Kidney tubule cell (primary cell): ENCODE measurements around the gene ISOC2.
"Not testable (repeated sequence)": the region's sequence is repeated elsewhere in the genome, so short reads cannot be mapped to it uniquely, and the experiment has no call there.

Experiments used
- DNase-seq: peaks from one replicate; pipeline ENCODE4 v3.0.0-alpha.2; 2018; ENCODE audit warnings: low spot score

ISOC2 gene

GRCh38 chr19:55457683-55458457, 3.6 kb downstream of the ISOC2 start:
- DNase-seq, result no peak

- DNase-seq, result no peak
Observed at GRCh38 chr19:55456347-55456746, 5.1 kb downstream of the ISOC2 start.

- DNase-seq, result no peak
Observed at GRCh38 chr19:55455576-55456235, 5.7 kb downstream of the ISOC2 start.

GRCh38 chr19:55454787-55455243, 6.6 kb downstream of the ISOC2 start:
- peak; percentile 52 for DNase-seq

- DNase-seq, result no peak
Observed at GRCh38 chr19:55453511-55454260, 7.8 kb downstream of the ISOC2 start.

- DNase-seq, result peak; percentile 39
Observed at GRCh38 chr19:55452749-55453346, 8.6 kb downstream of the ISOC2 start.

GRCh38 chr19:55451965-55452748, 9.3 kb downstream of the ISOC2 start:
- no peak for DNase-seq

GRCh38 chr19:55451163-55451964, 10.1 kb downstream of the ISOC2 start:
- DNase-seq, result no peak

GRCh38 chr19:55449469-55449868, 12.0 kb downstream of the ISOC2 start:
- DNase-seq, result no peak

- not testable (repeated sequence) for DNase-seq
Observed at GRCh38 chr19:55448175-55448490, 13.3 kb downstream of the ISOC2 start.

GRCh38 chr19:55447421-55448174, 13.8 kb downstream of the ISOC2 start:
- peak; percentile 34 for DNase-seq

GRCh38 chr19:55446060-55446459, 15.4 kb downstream of the ISOC2 start:
- DNase-seq, result no peak

- no peak for DNase-seq
Observed at GRCh38 chr19:55444646-55445045, 16.8 kb downstream of the ISOC2 start.

- no peak for DNase-seq
Observed at GRCh38 chr19:55443824-55444480, 17.5 kb downstream of the ISOC2 start.

GRCh38 chr19:55443045-55443823, 18.2 kb downstream of the ISOC2 start, which contains the start of gene SHISA7:
TSS of gene SHISA7 (minus strand) at chr19:55443300. CDS start at chr19:55442863, 437 bp downstream.
- DNase-seq, result no peak

- no peak for DNase-seq
Observed at GRCh38 chr19:55442372-55442961, 19.0 kb downstream of the ISOC2 start.

- DNase-seq, result no peak
Observed at GRCh38 chr19:55441692-55442321, 19.6 kb downstream of the ISOC2 start.

- DNase-seq, result no peak
Observed at GRCh38 chr19:55441319-55441691, 20.1 kb downstream of the ISOC2 start.
